Parathyroid adenoma (tissue), 2 donors: ENCODE measurements around the gene LSM12.

Experiments used
- H2AFZ ChIP-seq: fragments of 300-600 bp; sonication (generic); one replicate; pipeline ENCODE4 v1.7.0; 2017; ENCODE audit warnings: antibody characterized with exemption, mild to moderate bottlenecking
- H3K27ac ChIP-seq: fragments of 300-600 bp; sonication (generic); one replicate; pipeline ENCODE4 v1.7.0; 2017
- H3K27me3 ChIP-seq: fragments of 300-600 bp; sonication (generic); one replicate; pipeline ENCODE4 v1.7.0; 2017; ENCODE audit warnings: low read length; ENCODE audit not compliant: control insufficient read depth, insufficient read depth
- H3K36me3 ChIP-seq: fragments of 300-600 bp; sonication (generic); one replicate; pipeline ENCODE4 v1.7.0; 2017; ENCODE audit warnings: low read length; ENCODE audit not compliant: control insufficient read depth, insufficient read depth
- H3K4me1 ChIP-seq: fragments of 300-600 bp; sonication (generic); one replicate; pipeline ENCODE4 v1.7.0; 2017; ENCODE audit warnings: control low read depth
- H3K4me2 ChIP-seq: fragments of 300-600 bp; sonication (generic); one replicate; pipeline ENCODE4 v1.7.0; 2017; ENCODE audit warnings: low read length
- H3K4me3 ChIP-seq: fragments of 300-600 bp; sonication (generic); one replicate; pipeline ENCODE4 v1.7.0; 2017; ENCODE audit warnings: low read depth, low read length
- H3K79me2 ChIP-seq: fragments of 300-600 bp; sonication (generic); one replicate; pipeline ENCODE4 v1.7.0; 2017; ENCODE audit warnings: control low read depth
- H3K9ac ChIP-seq: fragments of 300-600 bp; sonication (generic); one replicate; pipeline ENCODE4 v1.7.0; 2017; ENCODE audit warnings: mild to moderate bottlenecking
- H3K9me3 ChIP-seq: fragments of 300-600 bp; sonication (generic); one replicate; pipeline ENCODE4 v1.7.0; 2017; ENCODE audit warnings: low read length; ENCODE audit not compliant: control insufficient read depth
- CTCF ChIP-seq: fragments of 300-600 bp; sonication (generic); IDR thresholded peaks from one replicate; pipeline ENCODE4 v1.7.0; 2017; ENCODE audit warnings: antibody characterized with exemption, mild to moderate bottlenecking
- donor health status: primary hyperparathyroidism.

Gene LSM12

GRCh38 chr17:44084131-44084538 is 17.7 kb upstream of the LSM12 start:
- Histone ChIP-seq H3K4me3 (no peak overlapping the region), H3K4me1 (no peaks in the 10 kb centered on the region), H2AFZ (no peak overlapping the region), H3K36me3 (no peaks in the 10 kb centered on the region), H3K9me3 (no peaks in the 10 kb centered on the region), H3K9ac (no peak overlapping the region), H3K4me2 (no peak overlapping the region), H3K27ac (no peak overlapping the region), H3K27me3 (no peaks in the 10 kb centered on the region), H3K79me2 (peaks cover 7% of the 10 kb centered on the region)
- peak; percentile 15 for TF ChIP-seq CTCF

DNA sequence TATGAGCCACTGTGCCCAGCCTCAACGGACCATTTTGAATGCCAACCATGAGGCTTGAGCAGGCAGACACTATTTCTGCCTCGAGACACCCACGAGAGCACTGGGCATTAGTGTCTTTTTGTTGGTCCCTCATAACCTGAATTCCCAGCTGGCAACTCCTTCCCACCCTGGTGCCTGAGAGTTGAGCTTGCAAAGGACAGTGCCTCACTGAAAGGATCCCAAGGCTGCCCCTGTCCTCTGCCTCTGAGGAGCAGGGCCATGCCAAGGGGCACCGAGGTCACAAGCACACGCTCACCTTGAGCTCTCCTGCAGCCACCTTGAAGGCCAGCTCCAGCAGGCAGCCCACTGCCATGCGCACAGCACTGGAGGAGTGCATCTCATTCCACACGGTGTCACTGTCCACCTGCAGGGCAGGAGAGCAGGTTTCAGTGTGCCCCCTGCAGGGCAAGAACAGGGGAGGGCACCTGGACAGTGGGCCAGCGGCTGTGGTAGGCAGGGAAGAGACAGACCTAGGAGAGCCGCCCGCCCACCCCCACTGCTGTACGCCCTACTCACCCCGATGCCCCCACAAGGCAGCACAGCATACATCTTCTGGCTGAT is 16.9 kb upstream of the LSM12 start:
- Histone ChIP-seq H3K27me3 (no peaks in the 10 kb centered on the region), H2AFZ (no peak overlapping the region), H3K79me2 (peaks cover 4% of the 10 kb centered on the region), H3K4me2 (no peak overlapping the region), H3K9ac (no peak overlapping the region), H3K4me3 (no peak overlapping the region), H3K9me3 (no peaks in the 10 kb centered on the region), H3K36me3 (no peaks in the 10 kb centered on the region), H3K4me1 (no peaks in the 10 kb centered on the region), H3K27ac (peak overlapping the region; percentile 29)
- TF ChIP-seq CTCF = peak; percentile 85

- H3K36me3 ChIP-seq = no peaks in the 10 kb centered on the region
Measured at GRCh38 chr17:44082256-44082927, 15.9 kb upstream of the LSM12 start.

GRCh38 chr17:44081681-44082080 is 15.2 kb upstream of the LSM12 start:
- H3K27ac ChIP-seq = no peak overlapping the region
- peaks cover 4% of the 10 kb centered on the region for H3K79me2 ChIP-seq
- no peak for TF ChIP-seq CTCF
- no peak overlapping the region for H2AFZ ChIP-seq
- H3K4me3 ChIP-seq = no peak overlapping the region
- no peaks in the 10 kb centered on the region for H3K4me1 ChIP-seq
- H3K36me3 ChIP-seq = no peaks in the 10 kb centered on the region
- H3K4me2 ChIP-seq = no peak overlapping the region
- no peak overlapping the region for H3K9ac ChIP-seq
- no peaks in the 10 kb centered on the region for H3K27me3 ChIP-seq
- H3K9me3 ChIP-seq = no peaks in the 10 kb centered on the region

More at GRCh38 chr17:44082256-44082927, 15.9 kb upstream of the LSM12 start:
- H3K9ac ChIP-seq = no peak overlapping the region
- no peak overlapping the region for H2AFZ ChIP-seq
- H3K27me3 ChIP-seq = no peaks in the 10 kb centered on the region
- no peaks in the 10 kb centered on the region for H3K9me3 ChIP-seq
- H3K4me3 ChIP-seq = no peak overlapping the region
- TF ChIP-seq CTCF = no peak
- H3K4me2 ChIP-seq = no peak overlapping the region
- H3K4me1 ChIP-seq = no peaks in the 10 kb centered on the region
- no peak overlapping the region for H3K27ac ChIP-seq
- H3K79me2 ChIP-seq = peaks cover 4% of the 10 kb centered on the region
